GM12891 (cell line): ENCODE measurements around the gene TBC1D1.

Experiments used
- POLR2A ChIP-seq: IDR thresholded peaks from 2 replicates; pipeline ENCODE4 v1.6.1; 2011; ENCODE audit warnings: low read depth, low read length, control low read depth
- POLR2AphosphoS5 ChIP-seq: IDR thresholded peaks from 2 replicates; pipeline ENCODE4 v1.6.1; 2011; ENCODE audit warnings: low read depth, low read length, control low read depth

DNA sequence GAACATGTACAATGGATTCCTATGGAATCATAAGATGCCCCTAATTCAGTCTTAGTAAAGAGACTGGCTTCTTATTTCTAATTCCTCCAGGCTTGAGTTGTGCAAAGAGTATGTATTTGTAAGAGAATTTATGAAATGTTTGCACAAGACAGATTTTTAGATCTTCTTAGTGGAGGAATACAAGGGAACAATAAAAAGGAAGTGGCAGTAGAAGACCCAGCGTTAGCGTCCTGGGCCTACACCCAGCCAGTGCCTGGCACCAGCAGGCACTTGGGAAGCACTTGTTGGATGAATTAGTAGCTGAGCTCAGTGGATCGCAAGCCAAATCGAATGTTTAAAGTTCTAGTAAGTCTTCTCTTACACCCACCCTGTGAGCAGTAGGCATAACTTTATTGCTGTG is 226.7 kb downstream of the TBC1D1 start:
- no peak for TF ChIP-seq POLR2A
- TF ChIP-seq POLR2AphosphoS5: no peak
